ENCODE measurements around the gene PYCARD. TPM values are rescaled to one million over a fixed set of nuclear protein-coding genes. Genes with fewer than 3 reads are reported as not detected.

PYCARD gene
- total and polyA plus RNA-seq, 8 donors: 3.3 to 27.3 (median 9.6) TPM

- intact Hi-C loops (cut with DNase I): no loop called here
- H3K36me3 ChIP-seq: no peaks in the 10 kb centered on the region
- no peak overlapping the region for H3K27ac ChIP-seq
- no peaks in the 10 kb centered on the region for H3K4me1 ChIP-seq
- H3K4me3 ChIP-seq: no peak overlapping the region
- no peaks in the 10 kb centered on the region for H3K9me3 ChIP-seq
- ATAC-seq (peak in 1 of 4 donors; percentile 20), DNase-seq (no peak), FAIRE-seq (no peak)
- TF ChIP-seq CTCF (IDR thresholded peaks at IDR 0.05): no peak
- H3K27me3 ChIP-seq: no peaks in the 10 kb centered on the region
- WGBS, 2 donors: 34 to 38% methylated on average over 10 of the region's 10 CpGs
These were observed 26.9 kb upstream of the PYCARD start for GRCh38 chr16:31229501-31229900.

- no peak overlapping the region for H3K27ac ChIP-seq
- intact Hi-C loops (cut with DNase I): no loop called here
- no peak for FAIRE-seq
These were observed 25.6 kb upstream of the PYCARD start for GRCh38 chr16:31228206-31228605.

GRCh38 chr16:31225193-31225592 lies 22.6 kb upstream of the PYCARD start:
- WGBS, 2 donors: 91 to 100% methylated on average over 3 of the region's 3 CpGs
- no peak for TF ChIP-seq CTCF (IDR thresholded peaks at IDR 0.05)
- intact Hi-C loops (cut with DNase I): no loop called here
- DNase-seq: no peak
- Histone ChIP-seq H3K27ac (no peak overlapping the region), H3K4me1 (no peaks in the 10 kb centered on the region), H3K9me3 (no peaks in the 10 kb centered on the region), H3K36me3 (no peaks in the 10 kb centered on the region), H3K27me3 (no peaks in the 10 kb centered on the region), H3K4me3 (no peak overlapping the region)
- no peak for FAIRE-seq
- ATAC-seq: no peak

More at GRCh38 chr16:31228206-31228605, 25.6 kb upstream of the PYCARD start:
- TF ChIP-seq CTCF (IDR thresholded peaks at IDR 0.05): no peak
- ATAC-seq: no peak
- Histone ChIP-seq H3K9me3 (no peaks in the 10 kb centered on the region), H3K27me3 (no peaks in the 10 kb centered on the region), H3K4me1 (no peaks in the 10 kb centered on the region), H3K4me3 (no peak overlapping the region), H3K36me3 (no peaks in the 10 kb centered on the region)
- WGBS, 2 donors: 91 to 97% methylated on average over 4 of the region's 4 CpGs
- DNase-seq: no peak

GRCh38 chr16:31224092-31224955 lies 21.8 kb upstream of the PYCARD start:
- H3K9me3 ChIP-seq: no peaks in the 10 kb centered on the region
- no peaks in the 10 kb centered on the region for H3K36me3 ChIP-seq
- 70 to 71% methylated on average over 79 to 80 of the region's 80 CpGs for WGBS, 2 donors
- H3K4me3 ChIP-seq: no peak overlapping the region
- H3K4me1 ChIP-seq: no peaks in the 10 kb centered on the region
- intact Hi-C loops (cut with DNase I): no loop called here
- no peak for FAIRE-seq
- no peaks in the 10 kb centered on the region for H3K27me3 ChIP-seq
- no peak for TF ChIP-seq CTCF (IDR thresholded peaks at IDR 0.05)
- no peak for DNase-seq
- no peak for ATAC-seq
- H3K27ac ChIP-seq: no peak overlapping the region

- WGBS, 2 donors: 88 to 94% methylated on average over 5 of the region's 5 CpGs
- Histone ChIP-seq H3K4me3 (no peak overlapping the region), H3K27me3 (no peaks in the 10 kb centered on the region), H3K27ac (no peak overlapping the region), H3K36me3 (no peaks in the 10 kb centered on the region), H3K9me3 (no peaks in the 10 kb centered on the region), H3K4me1 (no peaks in the 10 kb centered on the region)
- FAIRE-seq (no peak), ATAC-seq (no peak), DNase-seq (no peak)
- intact Hi-C loops (cut with DNase I): no loop called here
- TF ChIP-seq CTCF (IDR thresholded peaks at IDR 0.05): no peak
These were observed 20.5 kb upstream of the PYCARD start for GRCh38 chr16:31223044-31223443.
